Measurements from ENCODE around the gene TMC7.
"Not testable (repeated sequence)": the region's sequence is repeated elsewhere in the genome, so short reads cannot be mapped to it uniquely, and the experiment has no call there.

Gene TMC7

DNA sequence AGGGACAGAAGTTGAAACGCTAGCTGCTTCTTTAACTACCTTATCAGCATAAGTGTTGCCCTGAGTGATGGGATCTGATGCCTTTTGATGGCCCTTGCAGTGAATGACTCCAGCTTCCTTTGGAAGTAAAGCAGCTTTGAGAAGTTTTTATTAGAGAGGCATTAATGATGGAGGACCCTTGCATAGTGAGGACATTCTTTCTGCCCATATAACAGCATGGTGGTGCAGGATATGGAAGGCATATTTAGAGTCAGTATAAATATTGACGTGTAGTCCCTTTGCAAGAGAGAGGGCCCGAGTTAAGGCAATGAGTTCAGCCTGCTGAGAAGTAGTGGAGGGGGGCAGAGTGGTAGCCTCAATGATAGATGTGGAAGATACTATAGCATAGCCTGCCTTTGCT is 9.8 kb downstream of the TMC7 start:
- H3K18ac ChIP-seq (ENCODE audit: low read length); H4K12ac ChIP-seq (ENCODE audit: low read depth, low read length); H3K4me3 ChIP-seq (ENCODE audit: low read depth, low read length); H3K79me1 ChIP-seq (ENCODE audit: low read length); H2BK12ac ChIP-seq (ENCODE audit: low read length); H3K4me1 ChIP-seq (ENCODE audit: control insufficient read depth in 1 of 2, insufficient read depth in 2 of 2, low read length in 2 of 2); H3K79me2 ChIP-seq (ENCODE audit: control insufficient read depth, insufficient read depth, low read length, poor library complexity); H3K4ac ChIP-seq (ENCODE audit: low read depth, low read length); H3K9me3 ChIP-seq (ENCODE audit: insufficient read depth, low read depth, low read length); H3K4me2 ChIP-seq (ENCODE audit: low read length); H2AK5ac ChIP-seq (ENCODE audit: low read length); H3K27me3 ChIP-seq (ENCODE audit: insufficient read depth, low read length); DNase-seq; H4K8ac ChIP-seq (ENCODE audit: low read depth, low read length); H3K9ac ChIP-seq (ENCODE audit: low read length); H3K14ac ChIP-seq (ENCODE audit: low read length); H3K23ac ChIP-seq (ENCODE audit: low read length); H2AFZ ChIP-seq (ENCODE audit: insufficient read depth, low read length, poor library complexity); H3K36me3 ChIP-seq (ENCODE audit: control insufficient read depth in 1 of 2, insufficient read depth in 2 of 2, low read length in 2 of 2); H2BK5ac ChIP-seq (ENCODE audit: low read depth, low read length, poor library complexity); H3K27ac ChIP-seq (ENCODE audit: low read depth, low read length); H2BK120ac ChIP-seq (ENCODE audit: insufficient read depth, low read length, poor library complexity); H4K91ac ChIP-seq (ENCODE audit: low read depth, low read length): not testable (repeated sequence)
- no CpG with 5 or more reads among the region's 3 CpGs for WGBS (ENCODE audit: extremely low coverage, insufficient coverage, insufficient read length)

DNA sequence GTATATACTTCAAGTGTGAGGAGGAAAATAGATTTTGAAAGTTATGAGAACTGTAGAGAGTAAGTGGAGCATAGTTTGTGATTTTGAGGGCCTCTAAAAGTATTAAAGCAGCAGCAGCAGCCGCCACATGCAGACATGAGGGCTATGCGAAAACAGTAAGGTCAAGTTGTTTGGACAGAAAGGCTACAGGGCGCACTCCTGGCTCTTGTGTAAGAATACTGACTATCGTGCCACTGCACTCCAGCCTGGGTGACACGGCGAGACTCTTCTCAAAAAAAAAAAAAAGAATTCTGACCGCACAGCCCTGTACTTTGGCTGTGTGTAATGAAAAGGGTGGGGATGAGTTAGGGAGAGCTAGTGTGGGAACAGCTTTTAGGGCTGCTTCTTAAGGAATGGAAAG is 10.4 kb downstream of the TMC7 start:
- DNase-seq; H2BK5ac ChIP-seq (ENCODE audit: low read depth, low read length, poor library complexity); H2AFZ ChIP-seq (ENCODE audit: insufficient read depth, low read length, poor library complexity); H3K18ac ChIP-seq (ENCODE audit: low read length); H3K4me2 ChIP-seq (ENCODE audit: low read length); H3K79me1 ChIP-seq (ENCODE audit: low read length); H4K12ac ChIP-seq (ENCODE audit: low read depth, low read length); H3K23ac ChIP-seq (ENCODE audit: low read length); H3K4me3 ChIP-seq (ENCODE audit: low read depth, low read length); H3K27me3 ChIP-seq (ENCODE audit: insufficient read depth, low read length); H3K4ac ChIP-seq (ENCODE audit: low read depth, low read length); H4K8ac ChIP-seq (ENCODE audit: low read depth, low read length); H3K36me3 ChIP-seq (ENCODE audit: control insufficient read depth in 1 of 2, insufficient read depth in 2 of 2, low read length in 2 of 2); H2BK12ac ChIP-seq (ENCODE audit: low read length); H2BK120ac ChIP-seq (ENCODE audit: insufficient read depth, low read length, poor library complexity); H3K27ac ChIP-seq (ENCODE audit: low read depth, low read length); H3K9ac ChIP-seq (ENCODE audit: low read length); H4K91ac ChIP-seq (ENCODE audit: low read depth, low read length); H3K9me3 ChIP-seq (ENCODE audit: insufficient read depth, low read depth, low read length); H2AK5ac ChIP-seq (ENCODE audit: low read length); H3K79me2 ChIP-seq (ENCODE audit: control insufficient read depth, insufficient read depth, low read length, poor library complexity); H3K14ac ChIP-seq (ENCODE audit: low read length); H3K4me1 ChIP-seq (ENCODE audit: control insufficient read depth in 1 of 2, insufficient read depth in 2 of 2, low read length in 2 of 2): not testable (repeated sequence)
- WGBS (ENCODE audit: extremely low coverage, insufficient coverage, insufficient read length) = no CpG with 5 or more reads among the region's 7 CpGs

DNA sequence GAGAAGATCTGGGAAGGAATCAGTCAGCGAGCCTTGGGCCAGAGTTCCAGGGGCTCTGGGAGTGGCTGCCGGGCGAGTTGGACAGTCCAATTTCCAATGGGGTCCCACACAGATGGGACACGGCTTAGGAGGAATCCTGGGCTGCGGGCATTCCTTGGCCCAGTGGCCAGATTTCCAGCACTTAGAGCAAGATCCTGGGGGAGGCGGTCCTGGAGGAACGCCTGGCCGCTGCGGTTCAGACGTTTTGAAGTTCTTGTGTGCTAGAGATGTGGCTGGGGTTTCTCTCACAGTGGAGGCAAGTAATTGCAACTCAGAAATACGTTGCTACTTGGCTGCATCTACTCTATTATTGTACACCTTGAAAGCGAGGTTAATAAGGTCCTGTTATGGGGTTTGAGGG is 11.7 kb downstream of the TMC7 start:
- H2BK120ac ChIP-seq (ENCODE audit: insufficient read depth, low read length, poor library complexity); H3K36me3 ChIP-seq (ENCODE audit: control insufficient read depth in 1 of 2, insufficient read depth in 2 of 2, low read length in 2 of 2); H2AFZ ChIP-seq (ENCODE audit: insufficient read depth, low read length, poor library complexity); H2BK12ac ChIP-seq (ENCODE audit: low read length); H3K4me1 ChIP-seq (ENCODE audit: control insufficient read depth in 1 of 2, insufficient read depth in 2 of 2, low read length in 2 of 2); H3K4me3 ChIP-seq (ENCODE audit: low read depth, low read length); H3K9ac ChIP-seq (ENCODE audit: low read length); DNase-seq; H3K4me2 ChIP-seq (ENCODE audit: low read length); H3K79me2 ChIP-seq (ENCODE audit: control insufficient read depth, insufficient read depth, low read length, poor library complexity); H3K23ac ChIP-seq (ENCODE audit: low read length); H3K9me3 ChIP-seq (ENCODE audit: insufficient read depth, low read depth, low read length); H3K18ac ChIP-seq (ENCODE audit: low read length); H4K91ac ChIP-seq (ENCODE audit: low read depth, low read length); H2AK5ac ChIP-seq (ENCODE audit: low read length); H3K27me3 ChIP-seq (ENCODE audit: insufficient read depth, low read length); H3K27ac ChIP-seq (ENCODE audit: low read depth, low read length); H4K12ac ChIP-seq (ENCODE audit: low read depth, low read length); H3K4ac ChIP-seq (ENCODE audit: low read depth, low read length); H2BK5ac ChIP-seq (ENCODE audit: low read depth, low read length, poor library complexity); H4K8ac ChIP-seq (ENCODE audit: low read depth, low read length); H3K14ac ChIP-seq (ENCODE audit: low read length); H3K79me1 ChIP-seq (ENCODE audit: low read length): not testable (repeated sequence)
- WGBS (ENCODE audit: extremely low coverage, insufficient coverage, insufficient read length) = no CpG with 5 or more reads among the region's 12 CpGs

DNA sequence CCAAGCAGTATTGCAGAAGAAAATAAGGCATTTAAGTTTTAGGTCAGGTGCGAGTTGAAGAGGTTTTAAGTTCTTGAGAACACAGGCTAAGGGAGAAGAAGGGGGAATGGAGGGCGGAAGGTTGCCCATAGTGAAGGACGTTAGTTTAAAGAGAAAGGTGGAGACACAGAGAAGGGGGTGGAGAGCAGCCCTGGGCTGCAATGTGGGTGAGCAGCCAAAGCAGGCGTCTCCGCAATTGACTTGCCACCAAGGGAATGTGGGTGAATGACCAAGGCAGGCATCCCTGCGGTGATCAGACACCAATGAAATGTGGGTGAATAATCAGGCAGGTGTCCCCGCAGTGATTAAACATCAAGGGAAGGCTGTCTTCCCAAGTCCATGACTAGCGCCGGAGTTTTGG is 12.8 kb downstream of the TMC7 start:
- H3K4ac ChIP-seq (ENCODE audit: low read depth, low read length); H2BK120ac ChIP-seq (ENCODE audit: insufficient read depth, low read length, poor library complexity); H3K23ac ChIP-seq (ENCODE audit: low read length); H3K4me3 ChIP-seq (ENCODE audit: low read depth, low read length); H3K79me1 ChIP-seq (ENCODE audit: low read length); H3K27ac ChIP-seq (ENCODE audit: low read depth, low read length); H3K36me3 ChIP-seq (ENCODE audit: control insufficient read depth in 1 of 2, insufficient read depth in 2 of 2, low read length in 2 of 2); H4K12ac ChIP-seq (ENCODE audit: low read depth, low read length); H3K4me2 ChIP-seq (ENCODE audit: low read length); H2BK5ac ChIP-seq (ENCODE audit: low read depth, low read length, poor library complexity); H4K8ac ChIP-seq (ENCODE audit: low read depth, low read length); H4K91ac ChIP-seq (ENCODE audit: low read depth, low read length); H3K14ac ChIP-seq (ENCODE audit: low read length); H3K9me3 ChIP-seq (ENCODE audit: insufficient read depth, low read depth, low read length); H3K4me1 ChIP-seq (ENCODE audit: control insufficient read depth in 1 of 2, insufficient read depth in 2 of 2, low read length in 2 of 2); H3K18ac ChIP-seq (ENCODE audit: low read length); H3K27me3 ChIP-seq (ENCODE audit: insufficient read depth, low read length); H3K9ac ChIP-seq (ENCODE audit: low read length); H2AFZ ChIP-seq (ENCODE audit: insufficient read depth, low read length, poor library complexity); H3K79me2 ChIP-seq (ENCODE audit: control insufficient read depth, insufficient read depth, low read length, poor library complexity); H2AK5ac ChIP-seq (ENCODE audit: low read length); DNase-seq; H2BK12ac ChIP-seq (ENCODE audit: low read length): not testable (repeated sequence)
- no CpG with 5 or more reads among the region's 9 CpGs for WGBS (ENCODE audit: extremely low coverage, insufficient coverage, insufficient read length)

Data from trophoblast cell (in vitro differentiated cells and primary cell).